GM12878 (cell line): ENCODE results near the gene MRGPRF. TPM values are rescaled to one million over a fixed set of nuclear protein-coding genes. Genes with fewer than 3 reads are reported as not detected.

Source experiments
- ATAC-seq: fragments of 200-7000 bp; cut with Tn5 transposase; 3 replicates; pipeline ENCODE4 v1.9.1; 2020; ENCODE audit warnings: mild to moderate bottlenecking, moderate library complexity
- BruUV-seq: library from RNA; stranded (reverse); fragments of 400-500 nt; replicated peaks from 2 replicates; lab custom pipeline; 2021; lab: Mats Ljungman, UMichigan
- CTCF ChIA-PET: fragments of 300-600 bp; sonication (Branson Sonifier 250); formaldehyde crosslinking; extraction: SDS; loops from one replicate; lab custom pipeline; 2021; ENCODE audit warnings: inconsistent platforms; lab: Yijun Ruan, JAX
- POLR2A ChIA-PET: fragments of 350-600 bp; formaldehyde crosslinking; extraction: SDS; loops from one replicate; lab custom pipeline; 2021; ENCODE audit warnings: inconsistent platforms; lab: Charles Lee
- RAD21 ChIA-PET: fragments of 300-600 bp; sonication (Branson Sonifier 250); formaldehyde crosslinking; loops from one replicate; lab custom pipeline; 2023; ENCODE audit warnings: antibody characterized with exemption; ENCODE audit not compliant: unreplicated experiment; lab: Charles Lee
- SMC1A ChIA-PET: fragments of 300-600 bp; sonication (Branson Sonifier 250); formaldehyde crosslinking; loops from one replicate; lab custom pipeline; 2023; ENCODE audit not compliant: unreplicated experiment, uncharacterized antibody; lab: Charles Lee
- DNase-seq: peaks from one replicate; pipeline ENCODE4 v3.0.0-alpha.2; 2011; ENCODE audit warnings: low read depth, low spot score
- FAIRE-seq: peaks from 3 replicates; lab custom pipeline; 2011; peaks lifted over from hg19 to GRCh38; lab: Jason Lieb, UNC
- H2AFZ ChIP-seq: 2 replicates; pipeline ENCODE4 v1.6.0; 2011; ENCODE audit warnings: low read depth, low read length, control low read depth; ENCODE audit not compliant: control insufficient read depth
- H3K27ac ChIP-seq: 2 replicates; pipeline ENCODE4 v1.5.1; 2011; ENCODE audit warnings: control low read depth; ENCODE audit not compliant: control insufficient read depth, insufficient read depth
- H3K27me3 ChIP-seq, 2 experiments: replicated peaks in 1 of 2; 2 replicates each; pipeline versions ENCODE4 v1.6.0 to v1.6.1; 2011; ENCODE audit warnings: low read length in 1 of 2; ENCODE audit not compliant: control insufficient read depth in 2 of 2, insufficient read depth in 2 of 2
- H3K36me3 ChIP-seq, 2 experiments: 2 replicates each; pipeline ENCODE4 v1.5.1; 2011; ENCODE audit warnings: low read length in 1 of 2; ENCODE audit not compliant: control insufficient read depth in 2 of 2, insufficient read depth in 2 of 2
- H3K4me1 ChIP-seq: 2 replicates; pipeline ENCODE4 v1.6.1; 2011; ENCODE audit warnings: mild to moderate bottlenecking, low read length, moderate library complexity, mixed read lengths; ENCODE audit not compliant: control insufficient read depth, insufficient read depth
- H3K4me2 ChIP-seq: 2 replicates; pipeline ENCODE4 v1.6.0; 2011; ENCODE audit warnings: control low read depth; ENCODE audit not compliant: control insufficient read depth, insufficient read depth
- H3K4me3 ChIP-seq: fragments of 200-600 bp; sonication (generic); 2 replicates; pipeline ENCODE4 v1.5.1; 2016
- H3K79me2 ChIP-seq: 2 replicates; pipeline ENCODE4 v1.6.0; 2011; ENCODE audit warnings: low read length; ENCODE audit not compliant: control insufficient read depth, insufficient read depth
- H3K9ac ChIP-seq: 2 replicates; pipeline ENCODE4 v1.8.0; 2011; ENCODE audit warnings: low read length, control low read depth, mixed read lengths; ENCODE audit not compliant: control insufficient read depth, insufficient read depth
- H3K9me3 ChIP-seq: replicated peaks from 3 replicates; pipeline ENCODE4 v1.5.1; 2011; ENCODE audit warnings: mild to moderate bottlenecking, low read length; ENCODE audit not compliant: control insufficient read depth, insufficient read depth
- H4K20me1 ChIP-seq: 2 replicates; pipeline ENCODE4 v1.6.0; 2011; ENCODE audit not compliant: control insufficient read depth, insufficient read depth
- CHD2 ChIP-seq: IDR thresholded peaks from 2 replicates; pipeline ENCODE4 v1.6.1; 2011; ENCODE audit warnings: low read depth, low read length, improper control_type of control experiment, borderline replicate concordance
- FOXM1 ChIP-seq: IDR thresholded peaks from 2 replicates; pipeline ENCODE4 v1.6.1; 2012; ENCODE audit warnings: low read depth, mild to moderate bottlenecking, inconsistent platforms, low read length, moderate library complexity
- IRF4 ChIP-seq: IDR thresholded peaks from 2 replicates; pipeline ENCODE4 v1.6.1; 2011; ENCODE audit warnings: low read depth, low read length
- NFYB ChIP-seq: IDR thresholded peaks from 2 replicates; pipeline ENCODE4 v1.6.1; 2011; ENCODE audit warnings: low read depth, mild to moderate bottlenecking, low read length, improper control_type of control experiment, moderate library complexity; ENCODE audit not compliant: insufficient read depth
- PML ChIP-seq: IDR thresholded peaks from 2 replicates; pipeline ENCODE4 v1.6.1; 2012; ENCODE audit warnings: low read length, inconsistent platforms
- SMAD5 ChIP-seq: IDR thresholded peaks from 2 replicates; pipeline ENCODE4 v1.6.1; 2016; ENCODE audit warnings: antibody characterized with exemption, low read depth
- ZBTB33 ChIP-seq: fragments of 450-650 bp; IDR thresholded peaks from 2 replicates; pipeline ENCODE4 v1.6.1; 2017; ENCODE audit warnings: mild to moderate bottlenecking
- WGBS: methylation state at CpG from one replicate; pipeline ENCODE4 v1.1.6; 2016; ENCODE audit warnings: low lambda C conversion rate; ENCODE audit not compliant: insufficient replicate concordance, insufficient coverage; ENCODE audit errors: missing lambda C conversion rate; 5-methylcytosine and 5-hydroxymethylcytosine counted together
- in situ Hi-C: fragments of 300-500 bp; cut with MboI; formaldehyde crosslinking; loops from 9 replicates; pipeline ENCODE4 v1.14.3; 2018; ENCODE audit warnings: mixed read lengths
- intact Hi-C: fragments of 100-400 bp; cut with micrococcal nuclease; formaldehyde crosslinking; loops from one replicate; pipeline ENCODE4 v1.14.2; 2022; ENCODE audit not compliant: unreplicated experiment
- polyA plus RNA-seq, 11 experiments: library from polyadenylated mRNA; depleted of rRNA in 4 of 11; unstranded in 6 of 11; stranded (reverse) in 5 of 11; fragments of >200 nt; fragmentation: Nextera tagmentation in 4 of 11; fragmentation: Illumina TruSeq in 1 of 11; extraction: Ambion mirVana in 4 of 11; extraction: Trizol in 1 of 11; gene quantifications; 1 replicate in 1 of 11; 2 replicates in 10 of 11; pipeline versions ENCODE4 v1.2.1 to v1.2.3, GENCODE V29; 2011 to 2016; ENCODE audit warnings: inconsistent platforms in 2 of 11, missing spikeins in 2 of 11, low read depth in 1 of 11
- total RNA-seq, 4 experiments: library from RNA; depleted of rRNA in 3 of 4; stranded (reverse); fragments of >200 nt in 3 of 4; fragmentation: Illumina TruSeq in 1 of 4; extraction: Trizol in 1 of 4; gene quantifications; 2 replicates each; pipeline versions ENCODE4 v1.2.1 to v1.2.3, GENCODE V29; 2013 to 2021

The MRGPRF gene
- total and polyA plus RNA-seq, 10 of the 15 experiments (the other 5 are each of a cell fraction or from before 2014, with no cell fraction given): not detected

- TF ChIP-seq NFYB (no peak), ZBTB33 (no peak), SMAD5 (no peak), FOXM1 (no peak), PML (no peak), CHD2 (no peak), IRF4 (no peak)
- TF ChIP-seq, all 136 proteins: peak for 0
- Histone ChIP-seq H3K27ac (no peak overlapping the region), H2AFZ (no peak overlapping the region), H3K36me3 (no peaks in the 10 kb centered on the region), H3K9me3 (no peaks in the 10 kb centered on the region), H3K79me2 (no peaks in the 10 kb centered on the region), H3K4me1 (no peaks in the 10 kb centered on the region), H3K27me3 (no peaks in the 10 kb centered on the region), H3K4me3 (no peak overlapping the region), H3K4me2 (no peak overlapping the region), H4K20me1 (no peaks in the 10 kb centered on the region), H3K9ac (no peak overlapping the region)
- ATAC-seq: no peak
- RAD21 ChIA-PET: no interaction called here
- intact Hi-C loops: no loop called here
- in situ Hi-C loops: no loop called here
- SMC1A ChIA-PET: no interaction called here
- 62% methylated on average over 14 of the region's 14 CpGs for WGBS
- CTCF ChIA-PET: no interaction called here
- FAIRE-seq: no peak
- POLR2A ChIA-PET: no interaction called here
- DNase-seq: no peak
- BruUV-seq: no TSS peak
Measured at GRCh38 chr11:68992743-68993255, 20.2 kb downstream of the MRGPRF start.
